Stimulated activated CD4-positive, alpha-beta T cell treated with anti-CD3 and anti-CD28 coated beads, TNF-alpha, amount 100 ng/mL, for 24 hours (primary cell): ENCODE measurements around the gene CTNNBIP1.
"Not testable (repeated sequence)": the region's sequence is repeated elsewhere in the genome, so short reads cannot be mapped to it uniquely, and the experiment has no call there.

ENCODE experiments used
- DNase-seq, 3 experiments: peaks; one replicate each; pipeline ENCODE4 v3.0.0-alpha.2; 2020; ENCODE audit warnings: low read depth in 3 of 3

Gene CTNNBIP1

DNA sequence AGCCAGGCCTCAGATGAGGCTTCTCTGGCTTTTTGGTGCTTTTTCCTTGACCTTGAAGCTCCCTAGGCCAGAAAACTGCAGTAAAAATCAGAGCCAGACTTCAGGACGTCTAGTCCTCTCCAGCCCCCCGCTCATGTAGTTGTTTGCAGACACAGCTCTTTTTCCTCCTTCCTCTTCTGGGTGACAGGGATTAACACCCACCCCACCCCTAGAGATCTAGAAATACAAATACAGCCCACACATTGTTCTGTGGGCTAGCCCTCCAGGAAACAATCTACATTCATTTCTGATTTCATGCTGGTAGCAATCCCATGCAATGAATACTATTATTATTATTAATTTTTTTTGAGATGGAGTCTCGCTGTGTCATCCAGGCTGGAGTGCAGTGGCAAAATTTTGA lies 76.4 kb downstream of the CTNNBIP1 start:
- no peak for DNase-seq

DNA sequence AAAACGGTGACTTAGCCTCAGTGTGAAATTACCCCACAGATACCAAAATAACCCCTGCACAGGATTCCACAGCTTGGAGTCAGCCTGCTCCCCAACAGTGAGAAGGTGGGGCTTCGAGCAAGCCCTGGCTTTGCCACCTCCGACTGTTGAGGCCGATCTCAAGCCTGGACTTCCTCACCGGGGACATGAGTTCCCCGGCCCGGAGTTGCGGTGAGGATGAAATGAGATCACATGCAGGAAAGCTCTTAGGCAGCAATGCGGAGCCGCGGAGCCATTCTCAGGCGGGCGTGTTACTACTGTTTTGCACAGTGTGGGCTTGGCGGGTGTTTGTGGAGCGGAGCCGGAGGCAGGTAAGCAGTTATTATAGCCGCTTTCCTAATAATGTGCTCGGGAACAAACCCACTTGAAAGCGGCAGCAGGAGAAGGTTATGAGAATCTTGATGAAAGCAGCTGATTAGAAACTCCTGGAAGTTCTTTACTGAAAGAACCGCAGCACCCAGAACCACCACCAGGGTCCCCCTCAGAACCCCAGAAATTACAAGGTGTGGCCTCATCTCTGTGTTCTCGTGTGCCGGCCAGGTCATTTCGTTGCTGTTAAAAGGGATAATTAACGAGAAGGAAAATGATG lies 82.4 kb downstream of the CTNNBIP1 start:
- no peak for DNase-seq

DNA sequence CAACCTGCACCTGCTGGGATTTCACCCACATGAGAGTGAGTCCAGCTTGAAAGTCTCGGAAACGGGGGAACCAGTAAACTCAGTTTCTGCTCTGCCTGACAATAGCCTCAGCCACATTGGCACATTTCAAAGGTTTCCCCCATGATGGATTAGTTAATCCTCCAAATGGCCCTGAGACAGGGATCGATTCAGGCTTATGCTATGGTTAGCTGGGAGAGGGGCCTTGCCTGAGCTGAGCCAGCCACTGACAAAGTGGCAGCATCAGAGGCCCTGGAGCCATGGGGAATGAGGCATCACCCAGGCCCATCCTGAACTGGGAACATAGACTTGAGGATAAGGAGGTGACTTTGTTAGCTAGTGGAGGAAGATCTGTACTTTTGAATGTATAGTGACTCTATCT lies 83.5 kb downstream of the CTNNBIP1 start:
- DNase-seq, result no peak

DNA sequence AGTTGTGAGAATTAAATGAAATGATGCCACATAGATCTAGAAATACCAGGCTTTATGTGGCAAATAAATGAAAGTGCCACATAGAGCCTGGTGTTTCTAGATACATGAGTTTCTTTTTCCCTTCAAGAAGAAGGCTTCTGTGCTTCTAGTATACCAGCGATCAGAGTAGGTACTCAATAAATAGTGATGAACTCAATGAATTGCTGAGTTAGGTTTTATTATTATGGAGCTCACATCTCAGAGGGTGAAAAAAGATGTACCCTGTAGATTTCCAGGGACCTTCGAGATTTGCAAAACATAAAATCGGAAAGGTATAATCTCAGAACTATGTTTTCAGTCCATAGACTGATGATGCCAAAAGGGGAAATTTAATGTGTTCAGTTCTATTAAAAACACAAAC lies 84.0 kb downstream of the CTNNBIP1 start:
- DNase-seq, result no peak

DNA sequence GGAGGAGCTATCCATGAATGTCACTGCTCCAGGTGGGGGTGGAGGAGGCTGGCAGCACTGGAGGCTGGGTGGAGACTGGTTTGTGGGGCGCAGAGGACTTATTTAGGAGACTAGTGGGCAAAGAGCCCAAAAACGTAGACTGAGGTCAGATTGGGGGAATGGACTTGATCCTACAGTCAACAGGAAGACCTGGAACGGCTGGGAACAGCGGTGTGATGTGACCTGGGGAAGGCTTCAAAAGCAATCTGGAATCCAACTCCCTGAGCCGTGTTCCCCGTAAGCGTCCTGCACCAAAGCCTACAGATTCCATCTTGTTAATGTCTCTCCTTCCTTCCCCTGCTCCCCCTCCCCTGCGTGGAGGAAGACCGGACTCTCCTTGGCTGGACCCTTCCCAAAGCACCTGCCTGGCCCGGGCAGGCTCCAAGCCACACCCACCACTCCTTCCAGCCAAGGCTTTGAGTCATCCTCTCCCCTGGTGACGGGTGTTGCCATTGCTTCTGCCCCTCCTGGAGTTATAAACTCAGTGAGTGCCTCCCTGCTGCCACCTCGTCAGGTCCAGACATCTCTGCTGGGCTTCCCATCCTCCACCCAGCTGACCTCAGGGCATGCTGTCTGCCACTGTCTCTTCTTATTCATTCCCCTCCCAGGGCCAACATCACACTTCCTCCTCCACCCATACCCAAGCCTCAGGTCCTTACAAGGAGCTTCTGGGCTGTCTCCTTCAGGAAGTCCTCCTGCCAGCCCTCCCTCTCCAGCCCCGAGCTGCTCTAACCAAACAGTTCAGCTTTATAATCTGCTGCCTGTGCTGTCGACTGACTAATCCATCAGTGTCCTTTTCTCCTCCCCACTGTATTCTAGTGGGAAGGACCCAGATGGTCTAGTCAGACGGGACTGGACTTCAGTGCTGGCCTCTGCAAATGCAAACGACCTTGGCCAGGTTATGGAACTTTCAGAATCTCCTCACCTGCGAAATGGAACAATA lies 84.7 kb downstream of the CTNNBIP1 start:
- peak in 1 of 3 experiments; percentile 38 for DNase-seq

DNA sequence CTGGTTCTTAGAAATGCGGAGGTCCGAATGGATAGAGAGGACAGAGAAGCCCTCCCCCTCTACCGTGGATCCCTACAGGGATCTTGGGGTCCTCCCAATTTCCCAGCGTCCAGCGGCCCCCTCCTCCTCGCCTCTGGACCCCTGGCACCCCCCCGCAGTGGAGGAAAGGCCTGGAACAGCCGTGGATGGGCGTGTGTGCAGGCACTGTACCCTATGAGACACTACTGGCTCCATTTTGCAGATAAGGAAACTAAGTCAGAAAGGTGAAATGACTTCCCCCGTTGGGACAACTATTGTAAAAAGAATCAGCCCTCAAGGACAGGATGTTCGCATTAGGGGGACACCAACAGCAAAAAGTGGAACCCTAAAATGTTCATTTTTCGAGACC lies 85.4 kb downstream of the CTNNBIP1 start:
- no peak for DNase-seq

DNA sequence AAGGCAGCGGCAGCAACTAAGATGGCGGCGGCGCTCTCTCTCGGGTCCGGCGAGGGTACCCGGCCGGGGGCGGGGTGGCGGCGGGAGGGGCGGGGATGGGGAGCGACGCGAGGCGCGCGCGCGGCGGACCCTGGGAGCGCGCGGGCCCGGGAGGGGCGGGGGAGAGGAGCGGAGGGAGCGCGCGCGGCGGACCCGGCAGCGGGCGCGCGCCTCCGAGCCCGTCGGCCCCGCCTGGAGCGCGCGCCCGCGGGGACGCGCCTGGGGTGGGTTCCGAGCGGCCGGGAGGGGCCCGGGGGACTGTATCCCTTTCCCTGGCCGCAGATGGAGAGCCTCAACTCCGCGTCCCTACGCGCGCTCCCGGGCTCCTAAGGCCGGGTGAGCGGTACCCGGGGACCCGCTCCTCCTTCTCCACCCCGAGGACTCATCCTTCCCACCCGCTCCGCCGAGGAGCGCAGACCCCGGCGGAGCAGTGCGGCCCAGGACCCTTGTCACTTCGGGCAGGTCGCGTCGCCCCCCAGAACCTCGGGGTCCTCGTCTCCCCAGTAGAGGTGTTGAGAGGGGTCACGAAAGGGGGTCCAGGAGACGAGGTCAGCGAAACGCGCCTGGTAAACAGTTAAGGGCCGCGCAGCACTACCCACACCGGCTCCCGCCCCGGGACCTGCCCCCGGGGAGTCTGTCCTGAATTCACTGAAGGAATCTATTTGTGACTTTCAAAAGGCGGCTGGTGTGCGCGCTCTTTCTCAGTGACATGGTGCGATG lies 85.9 kb downstream of the CTNNBIP1 start, which contains the start of gene CLSTN1:
Gene CLSTN1, minus strand, starts transcription at position 23 of the 759 bp plus-strand sequence. CDS start 232 bp downstream, outside the sequence.
- peak; percentile 79 to 89 (median 80) for DNase-seq

DNA sequence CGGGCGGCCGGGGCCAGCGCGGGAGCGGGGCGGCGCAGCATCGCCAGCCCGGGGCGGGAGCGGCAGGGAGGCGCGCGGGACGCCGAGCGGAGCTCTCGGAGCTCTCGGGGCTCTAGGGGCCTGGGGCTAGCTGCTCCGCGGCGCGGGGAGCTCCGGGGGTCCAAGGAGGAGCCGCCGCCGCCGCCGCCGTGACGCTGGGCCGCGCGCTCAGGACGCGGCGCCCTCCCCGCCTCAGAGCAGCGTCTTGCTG lies 86.5 kb downstream of the CTNNBIP1 start:
- DNase-seq, result no peak

DNA sequence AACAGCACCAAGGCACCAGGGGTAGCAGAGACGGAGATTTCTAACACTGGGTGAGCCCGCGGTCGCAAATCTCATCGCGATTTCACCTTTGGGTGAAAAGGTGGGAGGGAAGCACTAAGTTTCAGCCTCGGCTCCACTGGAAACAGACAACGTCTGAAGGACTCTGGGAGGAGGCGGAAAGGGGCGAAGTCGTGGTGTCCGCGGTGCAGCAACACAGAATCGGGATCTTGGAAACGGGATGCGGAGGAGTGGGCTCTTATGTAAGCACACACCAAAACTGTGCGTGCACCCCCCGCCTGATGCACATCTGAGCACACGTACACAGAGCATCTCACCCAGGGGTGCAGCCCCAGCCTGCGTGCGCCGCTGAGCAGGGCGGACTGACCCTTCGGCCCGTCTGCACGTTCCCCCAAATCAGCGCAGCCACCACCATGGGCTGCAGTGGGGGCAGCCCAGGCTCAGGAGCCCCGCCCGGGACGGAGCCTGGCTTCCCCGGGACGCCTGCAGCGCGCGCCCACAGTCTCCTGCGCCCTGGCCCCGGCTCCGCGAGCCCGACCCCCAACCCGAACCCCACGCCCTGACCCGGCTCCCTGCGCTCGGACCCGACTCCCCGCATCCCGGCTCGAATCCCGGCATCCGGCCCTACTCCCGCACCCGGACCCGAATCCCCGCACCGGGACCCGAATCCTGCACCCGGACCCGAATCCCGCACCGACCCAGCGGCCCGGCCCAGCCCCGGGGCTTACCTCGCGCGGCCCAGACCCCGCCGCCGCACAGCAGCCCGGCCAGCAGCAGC lies 87.0 kb downstream of the CTNNBIP1 start:
- DNase-seq, result peak in 1 of 3 experiments; percentile 31

DNA sequence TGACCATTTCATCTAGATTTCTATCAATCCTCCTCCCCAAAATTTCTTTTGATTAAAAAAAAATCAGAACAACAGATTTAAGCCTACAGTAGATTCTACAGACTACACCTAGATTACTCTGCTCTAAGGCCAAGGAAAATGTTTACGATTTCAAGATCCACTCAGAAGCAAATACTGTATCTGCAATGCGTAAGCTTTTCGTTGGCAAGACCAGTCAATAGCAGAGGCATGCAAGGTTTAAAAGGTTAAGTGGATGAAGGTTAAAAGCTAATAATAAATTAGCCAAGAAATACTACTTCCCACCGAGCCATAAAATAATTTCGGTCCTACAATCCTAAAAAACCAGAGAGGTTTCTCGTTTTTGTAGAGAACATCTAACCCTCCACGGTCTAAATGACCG lies 87.6 kb downstream of the CTNNBIP1 start:
- no peak for DNase-seq

DNA sequence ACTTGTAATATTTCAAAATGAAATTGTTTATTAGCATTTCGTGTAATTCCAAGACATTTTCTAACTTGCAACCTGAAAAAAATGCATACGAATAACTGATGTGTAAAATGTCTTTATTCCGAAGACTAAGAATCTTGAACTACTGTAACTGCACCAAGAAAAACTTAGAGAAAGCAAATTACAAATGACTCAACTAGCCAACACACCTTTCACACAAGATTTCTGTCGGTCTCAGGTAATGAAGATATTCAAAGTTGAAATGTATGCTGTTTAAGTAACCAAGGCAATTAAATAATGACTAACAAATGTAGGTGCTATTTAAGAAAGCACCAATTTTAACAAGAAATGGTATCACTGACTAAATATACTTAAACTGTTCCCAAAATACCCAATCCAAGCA lies 88.4 kb downstream of the CTNNBIP1 start:
- no peak for DNase-seq

DNA sequence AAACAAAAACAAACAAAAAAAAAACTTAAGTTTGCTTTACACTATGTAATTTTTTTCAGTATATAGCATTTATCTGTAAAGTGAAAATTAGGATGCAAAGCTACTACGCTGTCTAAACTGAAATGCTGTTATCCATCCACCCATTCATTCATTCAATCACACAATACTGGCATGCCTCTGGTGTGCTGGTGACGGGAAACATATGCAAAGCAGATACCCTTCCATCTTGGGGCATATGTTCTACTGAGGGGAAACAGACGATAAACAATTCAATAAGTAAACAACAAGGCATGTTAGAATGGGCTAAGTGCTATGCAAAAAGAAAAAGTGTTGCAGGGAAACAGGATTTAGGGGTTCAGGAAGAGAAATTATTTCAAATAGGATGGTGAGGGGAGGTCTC lies 89.5 kb downstream of the CTNNBIP1 start:
- DNase-seq, result no peak

DNA sequence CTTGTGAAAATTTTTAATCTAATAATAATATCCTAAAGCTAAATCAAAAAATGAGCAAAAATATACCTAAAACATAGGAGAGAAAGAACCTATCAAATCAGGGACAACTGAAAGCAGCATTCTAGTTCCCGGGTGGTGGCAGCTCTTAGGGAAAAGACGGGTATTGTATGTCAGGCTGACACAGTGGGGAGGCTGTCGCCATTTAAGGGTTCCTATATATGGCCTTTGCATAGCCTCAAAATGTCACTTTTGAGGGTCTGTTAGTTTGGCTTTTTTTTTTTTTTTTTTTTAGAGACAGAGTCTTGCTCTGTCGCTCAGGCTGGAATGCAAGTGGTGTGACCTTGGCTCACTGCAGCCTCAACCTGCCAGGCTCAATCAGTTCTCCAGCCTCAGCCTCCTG lies 92.3 kb downstream of the CTNNBIP1 start:
- no peak for DNase-seq

DNA sequence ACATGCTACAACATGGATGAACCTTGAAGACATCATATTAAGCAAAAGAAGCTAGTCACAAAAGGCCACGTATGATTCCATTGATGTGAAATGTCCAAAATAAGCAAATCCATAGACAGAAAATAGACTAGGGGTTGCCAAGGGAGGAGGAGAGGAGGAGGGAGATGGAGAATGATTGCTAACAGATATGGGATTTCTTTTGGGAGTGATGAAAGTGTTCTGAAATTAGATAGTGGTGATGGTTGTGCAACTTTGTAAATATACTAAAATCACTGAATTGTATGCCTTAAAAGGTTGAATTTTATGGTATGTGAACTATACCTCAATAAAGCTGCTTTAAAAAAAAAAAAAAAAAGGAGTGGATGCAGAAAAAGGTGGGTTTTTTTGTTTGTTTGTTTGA lies 93.9 kb downstream of the CTNNBIP1 start:
- no peak for DNase-seq

DNA sequence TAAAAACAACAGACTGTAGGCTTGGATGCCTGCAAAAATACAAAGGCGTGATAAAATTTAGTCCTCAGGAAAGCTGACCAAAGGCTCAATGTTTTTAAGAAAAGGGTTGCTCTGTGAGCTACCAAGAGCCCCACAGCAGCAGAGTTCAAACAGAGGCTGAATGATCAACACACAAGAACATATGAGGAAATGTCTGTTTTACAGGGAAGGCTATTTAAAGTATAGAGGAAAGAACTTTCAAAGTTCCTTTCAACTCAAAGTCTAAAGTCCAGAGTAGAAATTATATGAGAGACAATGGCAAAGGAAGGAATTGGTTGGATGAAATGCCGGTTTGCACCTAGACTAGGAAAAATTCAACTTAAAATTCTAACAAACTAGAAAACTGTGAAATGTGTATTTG lies 94.9 kb downstream of the CTNNBIP1 start:
- DNase-seq, result no peak

DNA sequence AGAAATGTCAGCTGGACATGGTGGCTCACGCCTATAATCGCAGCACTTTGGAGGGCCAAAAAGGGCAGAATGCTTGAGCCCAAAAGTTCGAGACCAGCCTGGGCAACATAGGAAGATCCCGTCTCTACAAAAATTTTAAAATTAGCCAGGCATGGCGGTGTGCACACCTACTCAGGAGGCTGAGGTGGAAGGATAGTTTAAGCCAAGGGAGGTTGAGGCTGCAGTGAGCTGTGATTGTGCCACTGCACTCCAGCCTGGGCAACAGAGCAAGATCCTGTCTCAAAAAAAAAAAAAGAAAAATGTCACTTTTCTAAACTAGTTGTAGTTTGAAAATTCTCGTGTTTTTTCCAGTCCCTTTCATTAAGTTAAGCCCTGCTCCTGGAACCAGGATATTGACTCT lies 95.5 kb downstream of the CTNNBIP1 start:
- DNase-seq, result no peak

DNA sequence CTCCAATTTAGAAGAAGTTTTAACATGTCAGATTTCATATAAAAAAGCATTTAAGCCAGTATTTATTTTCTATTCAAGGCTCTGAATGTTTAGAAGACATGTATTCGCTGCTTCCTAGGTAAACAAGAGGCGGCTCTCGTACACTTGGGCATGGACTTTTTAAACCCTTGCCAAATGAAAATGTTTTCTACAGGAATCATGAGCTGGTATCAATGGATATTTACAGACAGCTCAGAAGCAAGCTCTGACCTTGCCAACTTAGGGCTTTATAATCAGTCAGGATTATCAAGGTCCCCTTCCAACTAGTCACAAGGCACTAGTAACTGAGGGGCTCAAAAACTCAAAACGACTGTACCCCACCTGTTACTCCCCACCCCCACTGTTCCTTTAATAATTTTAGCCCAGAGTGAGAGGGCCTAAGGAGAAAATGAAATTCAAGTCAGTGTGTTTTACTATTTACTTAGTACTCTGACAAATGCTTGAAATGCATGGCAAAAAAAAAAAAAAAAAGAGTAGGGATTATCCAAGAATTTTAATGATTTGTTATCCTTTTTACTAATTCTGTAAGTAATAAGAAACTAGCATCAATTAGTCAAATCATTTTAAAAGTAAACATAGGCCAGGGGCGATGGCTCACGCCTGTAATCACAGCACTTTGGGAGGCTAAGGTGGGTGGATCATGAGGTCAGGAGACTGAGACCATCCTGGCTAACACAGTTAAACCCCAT lies 98.7 kb downstream of the CTNNBIP1 start:
- no peak for DNase-seq

DNA sequence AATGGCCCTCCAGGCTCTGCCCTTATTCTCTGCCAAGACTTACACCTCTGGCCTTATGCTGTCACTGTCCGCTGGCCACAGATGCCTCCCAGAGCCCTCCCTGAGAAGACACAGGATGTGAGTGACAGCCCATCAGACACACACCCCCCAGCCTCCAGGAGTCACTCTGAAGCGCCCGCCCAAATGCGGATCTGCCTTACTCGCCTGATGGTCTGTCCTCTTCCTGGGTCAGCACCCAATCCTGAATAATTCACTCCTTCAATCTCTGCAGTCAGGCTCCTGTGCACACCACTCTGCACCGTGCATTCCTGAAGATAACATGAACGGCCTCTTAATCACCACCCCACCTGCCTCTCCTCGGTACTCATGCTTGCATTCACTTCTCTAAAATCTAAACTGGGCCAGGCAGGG lies 101.0 kb downstream of the CTNNBIP1 start:
- DNase-seq, result no peak

DNA sequence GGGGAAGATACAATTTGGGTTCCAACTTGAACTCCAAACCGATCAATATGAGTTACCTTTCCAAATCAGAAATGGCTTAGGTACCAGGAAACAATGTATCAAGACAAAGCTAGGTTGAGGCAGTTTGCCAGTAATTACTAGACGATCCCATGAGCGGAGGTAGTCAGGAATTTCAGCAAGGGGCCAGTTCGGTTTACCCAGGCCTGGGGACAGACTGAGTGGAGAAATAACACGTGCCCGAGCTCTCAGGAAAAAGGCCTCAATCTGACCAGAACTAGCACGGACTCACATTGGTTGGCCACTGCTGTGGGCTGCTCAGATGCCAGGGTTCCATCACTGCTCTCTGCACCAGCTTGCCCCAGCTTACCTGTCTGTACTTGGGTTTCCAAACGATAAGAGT lies 101.6 kb downstream of the CTNNBIP1 start:
- no peak for DNase-seq

DNA sequence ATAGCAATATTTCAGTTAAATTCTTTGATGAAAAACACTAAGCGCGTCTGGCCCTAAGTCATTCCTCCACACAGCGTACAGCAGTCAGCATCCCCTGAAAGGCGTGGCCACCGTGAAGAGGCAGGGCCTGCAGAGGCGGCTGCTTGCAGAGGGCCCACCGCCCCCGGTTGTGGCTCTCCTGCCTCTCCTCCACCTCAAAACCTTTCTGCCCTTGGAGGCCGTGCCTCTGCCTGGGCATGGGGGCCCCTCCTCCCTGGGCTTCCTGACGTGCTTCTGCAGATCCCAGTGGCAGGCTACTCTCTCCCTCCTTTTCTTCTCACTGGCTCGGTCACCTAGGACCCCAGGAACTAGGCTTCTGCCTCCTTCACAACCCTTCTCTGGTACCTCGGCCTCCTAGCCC lies 102.5 kb downstream of the CTNNBIP1 start:
- no peak for DNase-seq

DNA sequence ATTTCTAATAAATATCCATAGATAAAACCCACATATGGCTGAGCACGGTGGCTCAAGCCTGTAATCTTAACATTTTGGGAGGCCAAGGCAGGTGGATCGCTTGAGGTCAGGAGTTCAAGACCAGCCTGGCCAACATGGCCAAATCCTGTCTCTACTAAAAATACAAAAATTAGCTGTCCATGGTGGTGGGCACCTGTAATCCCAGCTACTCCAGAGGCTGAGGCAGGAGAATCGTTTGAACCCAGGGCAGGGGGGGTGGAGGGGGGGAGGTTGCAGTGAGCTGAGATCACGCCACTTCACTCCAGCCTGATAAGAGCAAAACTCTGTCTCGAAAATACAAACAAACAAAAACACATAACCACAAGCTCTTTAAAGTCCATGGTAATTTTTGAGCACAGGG lies 104.1 kb downstream of the CTNNBIP1 start:
- DNase-seq, result not testable (repeated sequence)
